ENCODE results near the gene IER5. TPM values are rescaled to one million over a fixed set of nuclear protein-coding genes. Genes with fewer than 3 reads are reported as not detected.

Gene IER5
- total RNA-seq, 1 experiment from 2014 or later: 21.2 TPM

GRCh38 chr1:181101581-181102226, 13.2 kb downstream of the IER5 start:
- peak; percentile 49 to 84 for DNase-seq
- intact Hi-C loops (cut with micrococcal nuclease; ENCODE audit: unreplicated experiment): loop anchor here (1.0 kb wide), 1 partner anchor 11 kb away; no protein-coding TSS in a partner anchor
- no peak for TF ChIP-seq CTCF (conservative IDR thresholded peaks at IDR 0.05)
- TF ChIP-seq EZH2 (IDR thresholded peaks at IDR 0.05; ENCODE audit: low read depth): no peak
- ChIA-PET CTCF (no interaction called here), POLR2A (ENCODE audit: unreplicated experiment) (interaction anchor here (0.8 kb wide), 1 partner anchor 16 kb away, joined by 7 read pairs; no protein-coding TSS in a partner anchor)
- no peaks in the 10 kb centered on the region for H3K36me3 ChIP-seq (ENCODE audit: low read depth)
- peak overlapping the region; percentile 64; the same call in 1 of the 2 replicates for H3K4me3 ChIP-seq
- H2AFZ ChIP-seq: no peak overlapping the region
- peak overlapping the region; percentile 96 for H3K27ac ChIP-seq
- H3K4me1 ChIP-seq (replicated peaks; ENCODE audit: insufficient read depth): peaks cover 71% of the 10 kb centered on the region
- H4K20me1 ChIP-seq (ENCODE audit: insufficient read depth): no peaks in the 10 kb centered on the region
- H3K79me2 ChIP-seq (ENCODE audit: low read depth): peaks cover 28% of the 10 kb centered on the region
- BruUV-seq (replicated peaks): no TSS peak
- peak overlapping the region; percentile 99 for H3K4me2 ChIP-seq
- H3F3A ChIP-seq (ENCODE audit: insufficient read depth, low read depth): peaks cover 61% of the 10 kb centered on the region
- no peaks in the 10 kb centered on the region for H3K9me3 ChIP-seq (ENCODE audit: insufficient read depth, low read depth)
- no peaks in the 10 kb centered on the region for H3K27me3 ChIP-seq (ENCODE audit: insufficient read depth, low read depth)
- H3K9me2 ChIP-seq (ENCODE audit: insufficient read depth): no peaks in the 10 kb centered on the region

GRCh38 chr1:181102841-181103240, 14.3 kb downstream of the IER5 start:
- H3K27me3 ChIP-seq (ENCODE audit: insufficient read depth, low read depth): no peaks in the 10 kb centered on the region
- ChIA-PET CTCF (no interaction called here), POLR2A (ENCODE audit: unreplicated experiment) (interaction anchor here (1.0 kb wide), 1 partner anchor 14 kb away, joined by 4 read pairs; no protein-coding TSS in a partner anchor)
- peak overlapping the region; percentile 99 for H3K4me2 ChIP-seq
- H4K20me1 ChIP-seq (ENCODE audit: insufficient read depth): no peaks in the 10 kb centered on the region
- no peak for DNase-seq
- TF ChIP-seq EZH2 (IDR thresholded peaks at IDR 0.05; ENCODE audit: low read depth) (no peak), CTCF (conservative IDR thresholded peaks at IDR 0.05) (no peak)
- H2AFZ ChIP-seq: no peak overlapping the region
- peaks cover 76% of the 10 kb centered on the region for H3K4me1 ChIP-seq (replicated peaks; ENCODE audit: insufficient read depth)
- intact Hi-C loops (cut with micrococcal nuclease; ENCODE audit: unreplicated experiment): no loop called here
- peaks cover 28% of the 10 kb centered on the region for H3K79me2 ChIP-seq (ENCODE audit: low read depth)
- H3F3A ChIP-seq (ENCODE audit: insufficient read depth, low read depth): peaks cover 51% of the 10 kb centered on the region
- no peaks in the 10 kb centered on the region for H3K9me3 ChIP-seq (ENCODE audit: insufficient read depth, low read depth)
- no TSS peak for BruUV-seq (replicated peaks)
- H3K4me3 ChIP-seq: peak overlapping the region; percentile 64; the same call in 1 of the 2 replicates
- H3K9me2 ChIP-seq (ENCODE audit: insufficient read depth): no peaks in the 10 kb centered on the region
- H3K27ac ChIP-seq: peak overlapping the region; percentile 96
- no peaks in the 10 kb centered on the region for H3K36me3 ChIP-seq (ENCODE audit: low read depth)

GRCh38 chr1:181103399-181103798, 14.9 kb downstream of the IER5 start:
- intact Hi-C loops (cut with micrococcal nuclease; ENCODE audit: unreplicated experiment): no loop called here
- H3K36me3 ChIP-seq (ENCODE audit: low read depth): no peaks in the 10 kb centered on the region
- peak overlapping the region; percentile 64; the same call in 1 of the 2 replicates for H3K4me3 ChIP-seq
- H3K9me2 ChIP-seq (ENCODE audit: insufficient read depth): no peaks in the 10 kb centered on the region
- H3K27me3 ChIP-seq (ENCODE audit: insufficient read depth, low read depth): no peaks in the 10 kb centered on the region
- no peak for TF ChIP-seq CTCF (conservative IDR thresholded peaks at IDR 0.05)
- no peak for TF ChIP-seq EZH2 (IDR thresholded peaks at IDR 0.05; ENCODE audit: low read depth)
- no peaks in the 10 kb centered on the region for H3K9me3 ChIP-seq (ENCODE audit: insufficient read depth, low read depth)
- H2AFZ ChIP-seq: no peak overlapping the region
- no TSS peak for BruUV-seq (replicated peaks)
- H3K4me1 ChIP-seq (replicated peaks; ENCODE audit: insufficient read depth): peaks cover 76% of the 10 kb centered on the region
- H4K20me1 ChIP-seq (ENCODE audit: insufficient read depth): no peaks in the 10 kb centered on the region
- DNase-seq: no peak
- CTCF ChIA-PET: no interaction called here
- H3K27ac ChIP-seq: peak overlapping the region; percentile 96
- peak overlapping the region; percentile 99 for H3K4me2 ChIP-seq
- H3K79me2 ChIP-seq (ENCODE audit: low read depth): peaks cover 28% of the 10 kb centered on the region
- POLR2A ChIA-PET (ENCODE audit: unreplicated experiment): interaction anchor here (1.0 kb wide), 1 partner anchor 14 kb away, joined by 4 read pairs; no protein-coding TSS in a partner anchor
- peaks cover 45% of the 10 kb centered on the region for H3F3A ChIP-seq (ENCODE audit: insufficient read depth, low read depth)

Data from PC-9 (cell line).